K562 (cell line): ENCODE results near the gene P4HTM. TPM values are rescaled to one million over a fixed set of nuclear protein-coding genes. Genes with fewer than 3 reads are reported as not detected.

ENCODE experiments used
- ATAC-seq: fragments of 200-7000 bp; cut with Tn5 transposase; 3 replicates; pipeline ENCODE4 v1.9.1; 2020; ENCODE audit warnings: moderate library complexity
- BruUV-seq: library from RNA; stranded (reverse); fragments of 400-500 nt; replicated peaks from 2 replicates; lab custom pipeline; 2021; lab: Mats Ljungman, UMichigan
- CTCF ChIA-PET: fragments of 300-600 bp; formaldehyde crosslinking; extraction: SDS; loops from one replicate; lab custom pipeline; 2021; ENCODE audit warnings: low intra/inter-chr PET ratio; lab: Yijun Ruan, JAX
- POLR2A ChIA-PET: fragments of 300-600, 350-650 bp; sonication (Branson Sonifier 250); formaldehyde crosslinking; extraction: SDS; loops from one replicate; lab custom pipeline; 2021; ENCODE audit warnings: antibody characterized with exemption, inconsistent platforms; lab: Yijun Ruan, JAX
- DNase-seq, 4 experiments: peaks; one replicate each; pipeline versions ENCODE4 v3.0.0 to v3.0.0-alpha.2; 2011 to 2018; ENCODE audit warnings: low spot score in 3 of 4, mixed read lengths in 3 of 4; ENCODE audit errors: extremely low read depth in 1 of 4
- FAIRE-seq: peaks from 2 replicates; lab custom pipeline; 2011; peaks lifted over from hg19 to GRCh38; lab: Jason Lieb, UNC
- H2AFZ ChIP-seq: 2 replicates; pipeline ENCODE4 v1.6.0; 2011; ENCODE audit warnings: low read depth, low read length, control low read depth, inconsistent platforms
- H3K27ac ChIP-seq: fragments of 200-600 bp; 3 replicates; pipeline ENCODE4 v1.8.0; 2011; ENCODE audit warnings: low read depth, mild to moderate bottlenecking, control low read depth, inconsistent platforms, low read length, moderate library complexity, mixed read lengths; ENCODE audit errors: extremely low read depth
- H3K27me3 ChIP-seq, 2 experiments: fragments of 300-600 bp in 1 of 2; 2 replicates in 1 of 2; 3 replicates in 1 of 2; pipeline versions ENCODE4 v1.6.0 to v1.8.0; 2011; ENCODE audit warnings: inconsistent platforms in 2 of 2, low read length in 2 of 2, mild to moderate bottlenecking in 1 of 2, mixed read lengths in 1 of 2, moderate library complexity in 1 of 2; ENCODE audit not compliant: control insufficient read depth in 2 of 2, insufficient read depth in 2 of 2
- H3K36me3 ChIP-seq: fragments of 300-600 bp; 3 replicates; pipeline ENCODE4 v1.8.0; 2011; ENCODE audit warnings: mild to moderate bottlenecking, low read length, inconsistent platforms; ENCODE audit not compliant: control insufficient read depth, insufficient read depth
- H3K4me1 ChIP-seq, 2 experiments: fragments of 200-600 bp in 1 of 2; replicated peaks in 1 of 2; 2 replicates in 1 of 2; 3 replicates in 1 of 2; pipeline versions ENCODE4 v1.5.1 to v1.8.0; 2011; ENCODE audit warnings: inconsistent platforms in 2 of 2, low read length in 2 of 2, mild to moderate bottlenecking in 1 of 2, mixed read lengths in 1 of 2, moderate library complexity in 1 of 2; ENCODE audit not compliant: control insufficient read depth in 2 of 2, insufficient read depth in 2 of 2
- H3K4me2 ChIP-seq: 2 replicates; pipeline ENCODE4 v1.6.1; 2011; ENCODE audit warnings: low read length, control low read depth, inconsistent platforms, mixed read lengths; ENCODE audit not compliant: insufficient read depth
- H3K4me3 ChIP-seq: fragments of 200-600 bp; sonication (generic), shearing (Covaris generic); 2 replicates; pipeline ENCODE4 v1.5.1; 2016; ENCODE audit warnings: control low read depth, inconsistent platforms
- H3K79me2 ChIP-seq: fragments of 200-600 bp; 3 replicates; pipeline ENCODE4 v1.8.0; 2011; ENCODE audit warnings: low read length, inconsistent platforms; ENCODE audit not compliant: control insufficient read depth, insufficient read depth
- H3K9ac ChIP-seq, 2 experiments: 2 replicates each; pipeline versions ENCODE4 v1.6.0 to v1.6.1; 2011; ENCODE audit warnings: low read depth in 2 of 2, low read length in 2 of 2, control low read depth in 1 of 2, inconsistent platforms in 1 of 2, mild to moderate bottlenecking in 1 of 2, mixed read lengths in 1 of 2; ENCODE audit not compliant: insufficient read depth in 1 of 2
- H3K9me1 ChIP-seq: one replicate; pipeline ENCODE4 v1.6.0; 2011; ENCODE audit warnings: inconsistent platforms, mild to moderate bottlenecking, low read length, moderate library complexity; ENCODE audit not compliant: control insufficient read depth, insufficient read depth
- H3K9me3 ChIP-seq: replicated peaks from 2 replicates; pipeline ENCODE4 v1.5.1; 2011; ENCODE audit warnings: low read depth, low read length, inconsistent platforms; ENCODE audit not compliant: control insufficient read depth, insufficient read depth
- H4K20me1 ChIP-seq: replicated peaks from 2 replicates; pipeline ENCODE4 v1.6.1; 2011; ENCODE audit warnings: low read length, inconsistent platforms, mixed read lengths; ENCODE audit not compliant: control insufficient read depth, insufficient read depth
- CHD4 ChIP-seq: fragments of 200-600 bp; sonication (generic); IDR thresholded peaks from 3 replicates; pipeline ENCODE4 v1.6.1; 2012; ENCODE audit warnings: low read depth, mild to moderate bottlenecking, mixed read lengths, low read length, inconsistent platforms; ENCODE audit not compliant: insufficient read depth, insufficient replicate concordance, poor library complexity, severe bottlenecking
- DPF2 ChIP-seq: fragments of 450-650 bp; IDR thresholded peaks from 2 replicates; pipeline ENCODE4 v1.6.1; 2016
- EP400 ChIP-seq: fragments of 450-650 bp; IDR thresholded peaks from 2 replicates; pipeline ENCODE4 v1.6.1; 2017; ENCODE audit warnings: antibody characterized with exemption, mild to moderate bottlenecking, moderate library complexity
- FOXK1 ChIP-seq: sonication (generic); formaldehyde crosslinking; IDR thresholded peaks from 2 replicates; pipeline ENCODE4 v1.8.0; 2022; ENCODE audit warnings: missing genetic modification reagents, mild to moderate bottlenecking, borderline replicate concordance
- HDAC6 ChIP-seq: IDR thresholded peaks from 2 replicates; pipeline ENCODE4 v1.6.1; 2012; ENCODE audit warnings: low read depth, mild to moderate bottlenecking, control low read depth, inconsistent platforms, low read length, moderate library complexity
- MCM5 ChIP-seq: fragments of 450-650 bp; IDR thresholded peaks from 2 replicates; pipeline ENCODE4 v1.6.1; 2016; ENCODE audit warnings: low read depth
- MED1 ChIP-seq: sonication (generic); formaldehyde crosslinking; IDR thresholded peaks from 2 replicates; pipeline ENCODE4 v1.8.1; 2023; ENCODE audit warnings: missing genetic modification reagents, borderline replicate concordance
- MTA2 ChIP-seq: fragments of 450-650 bp; IDR thresholded peaks from 2 replicates; pipeline ENCODE4 v1.6.1; 2016; ENCODE audit warnings: low read depth
- RFX1 ChIP-seq: fragments of 450-650 bp; IDR thresholded peaks from 2 replicates; pipeline ENCODE4 v1.6.1; 2016; ENCODE audit warnings: mild to moderate bottlenecking, moderate library complexity
- SAFB2 ChIP-seq: fragments of 200-400 bp; formaldehyde crosslinking; IDR thresholded peaks from 2 replicates; pipeline ENCODE4 v1.6.1; 2018; ENCODE audit warnings: borderline replicate concordance, low read length, low read depth, moderate library complexity; ENCODE audit not compliant: severe bottlenecking
- SPI1 ChIP-seq: IDR thresholded peaks from 2 replicates; pipeline ENCODE4 v1.6.1; 2011; ENCODE audit warnings: low read depth, low read length, control low read depth, borderline replicate concordance
- TCF7 ChIP-seq: sonication (generic); IDR thresholded peaks from 2 replicates; pipeline ENCODE4 v1.6.1; 2016; ENCODE audit warnings: antibody characterized with exemption, borderline replicate concordance
- ZKSCAN8 ChIP-seq: fragments of 200-800 bp; sonication (Bioruptor generic); IDR thresholded peaks from 2 replicates; pipeline ENCODE4 v1.6.1; 2016; ENCODE audit warnings: missing genetic modification characterization, missing compliant biosample characterization
- WGBS: fragments of 100-300 bp; shearing (Covaris generic); methylation state at CpG from one replicate; pipeline ENCODE4 v1.1.6; 2016; ENCODE audit warnings: low coverage, mixed read lengths; ENCODE audit not compliant: insufficient coverage; ENCODE audit errors: missing lambda C conversion rate; 5-methylcytosine and 5-hydroxymethylcytosine counted together
- in situ Hi-C: fragments of 300-500 bp; cut with MboI; formaldehyde crosslinking; loops from 4 replicates; pipeline ENCODE4 v1.15.0; 2018; ENCODE audit warnings: inconsistent platforms, mixed read lengths
- intact Hi-C: fragments of 100-400 bp; cut with micrococcal nuclease; formaldehyde crosslinking; loops from 2 replicates; pipeline ENCODE4 v1.14.2; 2022
- polyA plus RNA-seq, 8 experiments: library from polyadenylated mRNA; depleted of rRNA in 4 of 8; stranded (reverse) in 5 of 8; unstranded in 3 of 8; fragments of >200 nt; fragmentation: Nextera tagmentation in 2 of 8; fragmentation: Illumina TruSeq in 1 of 8; extraction: Ambion mirVana in 2 of 8; extraction: Trizol in 1 of 8; gene quantifications; 2 replicates each; pipeline versions ENCODE4 v1.2.1 to v1.2.3, GENCODE V29; 2011 to 2014; ENCODE audit warnings: inconsistent platforms in 1 of 8, missing spikeins in 1 of 8
- total RNA-seq, 7 experiments: library from RNA; depleted of rRNA in 6 of 7; stranded (reverse); fragments of >200 nt in 6 of 7; fragmentation: Illumina TruSeq in 2 of 7; extraction: Trizol in 2 of 7; gene quantifications; 2 replicates each; pipeline versions ENCODE4 v1.2.1 to v1.2.3, GENCODE V29; 2011 to 2021; ENCODE audit warnings: low replicate concordance in 1 of 7
- TF ChIP-seq, protein P1 (sequence below): sonication (generic); formaldehyde crosslinking; IDR thresholded peaks from 2 replicates; pipeline ENCODE4 v1.8.1; 2022; ENCODE audit warnings: missing genetic modification reagents
- TF ChIP-seq, protein P2 (sequence below): fragments of 250-450 bp; sonication (Bioruptor Pico); IDR thresholded peaks from 2 replicates; pipeline ENCODE4 v1.8.0; 2022; ENCODE audit warnings: inconsistent platforms
- TF ChIP-seq, protein P3 (sequence below): sonication (generic); formaldehyde crosslinking; IDR thresholded peaks from 2 replicates; pipeline ENCODE4 v1.8.0; 2023; ENCODE audit warnings: mild to moderate bottlenecking, missing genetic modification reagents
- TF ChIP-seq, protein P4 (sequence below): fragments of 250-450 bp; sonication (Bioruptor Pico); IDR thresholded peaks from 2 replicates; pipeline ENCODE4 v1.8.0; 2022; ENCODE audit warnings: moderate library complexity, mild to moderate bottlenecking, inconsistent platforms
- TF ChIP-seq, protein P5 (sequence below): fragments of 450-650 bp; formaldehyde crosslinking; IDR thresholded peaks from 2 replicates; pipeline ENCODE4 v1.4.0; 2020; ENCODE audit warnings: mild to moderate bottlenecking, moderate library complexity

Gene P4HTM
- total and polyA plus RNA-seq, 9 of the 15 experiments (the other 6 are each of a cell fraction or from before 2014, with no cell fraction given), result 0.09 to 0.66 (median 0.25) TPM; not detected in 2

DNA sequence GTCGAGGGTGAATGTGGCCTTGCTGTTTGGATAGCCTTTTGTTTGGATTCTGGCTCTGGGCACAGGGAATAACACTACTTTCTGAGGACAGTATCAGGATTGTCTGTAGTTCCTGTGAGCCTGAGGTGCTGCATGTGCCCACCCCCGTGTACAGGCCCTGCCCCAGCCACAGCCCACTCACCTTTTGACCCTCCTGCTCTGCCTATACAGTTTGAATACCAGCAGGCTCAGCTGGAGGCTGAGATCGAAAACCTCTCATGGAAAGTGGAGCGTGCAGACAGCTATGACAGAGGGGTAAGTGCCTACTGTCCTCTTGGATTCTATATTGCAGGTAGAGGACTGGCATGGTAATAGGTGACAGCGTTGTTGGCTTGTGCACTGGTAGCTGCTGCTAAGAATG lies 7.4 kb upstream of the P4HTM start:
- intact Hi-C loops, result no loop called here
- Histone ChIP-seq H4K20me1 (no peaks in the 10 kb centered on the region), H3K4me2 (no peak overlapping the region), H3K79me2 (no peaks in the 10 kb centered on the region), H3K9me3 (no peaks in the 10 kb centered on the region), H3K9me1 (no peaks in the 10 kb centered on the region), H3K27ac (no peak overlapping the region), H3K9ac (no peak overlapping the region), H3K27me3 (no peaks in the 10 kb centered on the region), H3K4me3 (no peak overlapping the region), H3K36me3 (peaks cover 67% of the 10 kb centered on the region; the same call in 2 of the 3 replicates), H3K4me1 (no peaks in the 10 kb centered on the region), H2AFZ (no peak overlapping the region)
- 82% methylated on average over 5 of the region's 5 CpGs for WGBS
- DNase-seq (no peak), ATAC-seq (no peak), FAIRE-seq (no peak)
- POLR2A ChIA-PET, result interaction anchor here (0.7 kb wide), 1 partner anchor 11 kb away, joined by 3 read pairs; no protein-coding TSS in a partner anchor
- BruUV-seq, result no TSS peak
- in situ Hi-C loops, result no loop called here
- CTCF ChIA-PET, result no interaction called here
- no peak for TF ChIP-seq TCF7
- TF ChIP-seq FOXK1, result no peak
- no peak for TF ChIP-seq MCM5
- TF ChIP-seq ZKSCAN8 (CRISPR knock-in tag), result no peak
- TF ChIP-seq CHD4, result no peak
- TF ChIP-seq SAFB2, result no peak
- TF ChIP-seq, protein P1, sequence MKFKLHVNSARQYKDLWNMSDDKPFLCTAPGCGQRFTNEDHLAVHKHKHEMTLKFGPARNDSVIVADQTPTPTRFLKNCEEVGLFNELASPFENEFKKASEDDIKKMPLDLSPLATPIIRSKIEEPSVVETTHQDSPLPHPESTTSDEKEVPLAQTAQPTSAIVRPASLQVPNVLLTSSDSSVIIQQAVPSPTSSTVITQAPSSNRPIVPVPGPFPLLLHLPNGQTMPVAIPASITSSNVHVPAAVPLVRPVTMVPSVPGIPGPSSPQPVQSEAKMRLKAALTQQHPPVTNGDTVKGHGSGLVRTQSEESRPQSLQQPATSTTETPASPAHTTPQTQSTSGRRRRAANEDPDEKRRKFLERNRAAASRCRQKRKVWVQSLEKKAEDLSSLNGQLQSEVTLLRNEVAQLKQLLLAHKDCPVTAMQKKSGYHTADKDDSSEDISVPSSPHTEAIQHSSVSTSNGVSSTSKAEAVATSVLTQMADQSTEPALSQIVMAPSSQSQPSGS (CRISPR knock-in tag), result no peak
- TF ChIP-seq, protein P2, sequence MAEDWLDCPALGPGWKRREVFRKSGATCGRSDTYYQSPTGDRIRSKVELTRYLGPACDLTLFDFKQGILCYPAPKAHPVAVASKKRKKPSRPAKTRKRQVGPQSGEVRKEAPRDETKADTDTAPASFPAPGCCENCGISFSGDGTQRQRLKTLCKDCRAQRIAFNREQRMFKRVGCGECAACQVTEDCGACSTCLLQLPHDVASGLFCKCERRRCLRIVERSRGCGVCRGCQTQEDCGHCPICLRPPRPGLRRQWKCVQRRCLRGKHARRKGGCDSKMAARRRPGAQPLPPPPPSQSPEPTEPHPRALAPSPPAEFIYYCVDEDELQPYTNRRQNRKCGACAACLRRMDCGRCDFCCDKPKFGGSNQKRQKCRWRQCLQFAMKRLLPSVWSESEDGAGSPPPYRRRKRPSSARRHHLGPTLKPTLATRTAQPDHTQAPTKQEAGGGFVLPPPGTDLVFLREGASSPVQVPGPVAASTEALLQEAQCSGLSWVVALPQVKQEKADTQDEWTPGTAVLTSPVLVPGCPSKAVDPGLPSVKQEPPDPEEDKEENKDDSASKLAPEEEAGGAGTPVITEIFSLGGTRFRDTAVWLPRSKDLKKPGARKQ (CRISPR knock-in tag), result no peak
- TF ChIP-seq, protein P3, sequence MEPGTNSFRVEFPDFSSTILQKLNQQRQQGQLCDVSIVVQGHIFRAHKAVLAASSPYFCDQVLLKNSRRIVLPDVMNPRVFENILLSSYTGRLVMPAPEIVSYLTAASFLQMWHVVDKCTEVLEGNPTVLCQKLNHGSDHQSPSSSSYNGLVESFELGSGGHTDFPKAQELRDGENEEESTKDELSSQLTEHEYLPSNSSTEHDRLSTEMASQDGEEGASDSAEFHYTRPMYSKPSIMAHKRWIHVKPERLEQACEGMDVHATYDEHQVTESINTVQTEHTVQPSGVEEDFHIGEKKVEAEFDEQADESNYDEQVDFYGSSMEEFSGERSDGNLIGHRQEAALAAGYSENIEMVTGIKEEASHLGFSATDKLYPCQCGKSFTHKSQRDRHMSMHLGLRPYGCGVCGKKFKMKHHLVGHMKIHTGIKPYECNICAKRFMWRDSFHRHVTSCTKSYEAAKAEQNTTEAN (CRISPR knock-in tag), result no peak
- TF ChIP-seq, protein P4, sequence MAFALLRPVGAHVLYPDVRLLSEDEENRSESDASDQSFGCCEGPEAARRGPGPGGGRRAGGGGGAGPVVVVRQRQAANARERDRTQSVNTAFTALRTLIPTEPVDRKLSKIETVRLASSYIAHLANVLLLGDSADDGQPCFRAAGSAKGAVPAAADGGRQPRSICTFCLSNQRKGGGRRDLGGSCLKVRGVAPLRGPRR (CRISPR knock-in tag), result no peak
- TF ChIP-seq, protein P5, sequence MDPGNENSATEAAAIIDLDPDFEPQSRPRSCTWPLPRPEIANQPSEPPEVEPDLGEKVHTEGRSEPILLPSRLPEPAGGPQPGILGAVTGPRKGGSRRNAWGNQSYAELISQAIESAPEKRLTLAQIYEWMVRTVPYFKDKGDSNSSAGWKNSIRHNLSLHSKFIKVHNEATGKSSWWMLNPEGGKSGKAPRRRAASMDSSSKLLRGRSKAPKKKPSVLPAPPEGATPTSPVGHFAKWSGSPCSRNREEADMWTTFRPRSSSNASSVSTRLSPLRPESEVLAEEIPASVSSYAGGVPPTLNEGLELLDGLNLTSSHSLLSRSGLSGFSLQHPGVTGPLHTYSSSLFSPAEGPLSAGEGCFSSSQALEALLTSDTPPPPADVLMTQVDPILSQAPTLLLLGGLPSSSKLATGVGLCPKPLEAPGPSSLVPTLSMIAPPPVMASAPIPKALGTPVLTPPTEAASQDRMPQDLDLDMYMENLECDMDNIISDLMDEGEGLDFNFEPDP (CRISPR knock-in tag), result no peak
- no peak for TF ChIP-seq DPF2
- TF ChIP-seq RFX1, result no peak
- TF ChIP-seq MED1 (CRISPR knock-in tag), result no peak
- no peak for TF ChIP-seq SPI1
- TF ChIP-seq MTA2, result no peak
- no peak for TF ChIP-seq EP400
- TF ChIP-seq HDAC6, result no peak
